ENCODE results near the gene WDR59. TPM values are rescaled to one million over a fixed set of nuclear protein-coding genes. Genes with fewer than 3 reads are reported as not detected.

WDR59 gene
- polyA plus RNA-seq, 1 of the 3 experiments (the other 2 are of a cell fraction): 48.2 TPM

DNA sequence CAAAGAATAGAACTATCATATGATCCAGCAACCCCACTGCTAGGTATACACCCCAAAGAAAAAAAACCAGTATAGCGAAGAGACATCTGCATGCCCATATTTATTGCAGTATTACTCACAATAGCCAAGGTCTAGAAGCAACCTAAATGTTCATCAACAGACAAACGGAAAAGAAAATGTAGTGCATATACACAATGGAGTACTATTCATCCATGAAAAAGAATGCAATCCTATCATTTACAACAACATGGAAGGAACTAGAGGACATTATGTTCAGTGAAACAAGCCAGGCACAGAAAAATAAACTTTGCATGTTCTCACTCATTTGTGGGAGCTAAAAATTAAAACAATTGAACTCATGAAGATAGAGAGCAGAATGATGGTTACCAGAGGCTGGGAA is 55.3 kb downstream of the WDR59 start (continued):
- TF ChIP-seq, protein P1, sequence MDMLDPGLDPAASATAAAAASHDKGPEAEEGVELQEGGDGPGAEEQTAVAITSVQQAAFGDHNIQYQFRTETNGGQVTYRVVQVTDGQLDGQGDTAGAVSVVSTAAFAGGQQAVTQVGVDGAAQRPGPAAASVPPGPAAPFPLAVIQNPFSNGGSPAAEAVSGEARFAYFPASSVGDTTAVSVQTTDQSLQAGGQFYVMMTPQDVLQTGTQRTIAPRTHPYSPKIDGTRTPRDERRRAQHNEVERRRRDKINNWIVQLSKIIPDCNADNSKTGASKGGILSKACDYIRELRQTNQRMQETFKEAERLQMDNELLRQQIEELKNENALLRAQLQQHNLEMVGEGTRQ (IDR thresholded peaks at IDR 0.05; ENCODE audit: borderline replicate concordance, low read depth, low read length): no peak

DNA sequence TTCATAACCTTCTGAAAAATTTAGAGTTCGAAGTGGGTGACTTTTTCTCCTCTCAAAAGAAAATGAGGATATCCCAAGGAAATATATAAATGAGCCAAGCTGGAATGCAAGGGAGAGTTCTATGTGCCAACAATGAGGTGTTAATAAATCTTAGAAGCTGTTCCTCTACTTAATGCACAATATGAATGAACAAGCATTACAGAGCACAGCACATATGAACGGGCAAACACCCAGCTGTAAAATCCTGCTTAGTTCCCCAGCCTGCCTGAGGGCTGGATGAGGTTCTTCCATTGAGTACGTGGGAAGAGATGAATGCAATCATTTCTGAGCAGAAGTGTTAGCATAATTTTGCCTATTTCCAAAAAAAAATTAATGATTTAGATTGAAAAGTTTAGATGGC is 58.1 kb downstream of the WDR59 start:
- no peak for TF ChIP-seq EP300 (IDR thresholded peaks at IDR 0.05; ENCODE audit: borderline replicate concordance in 1 of 2, low read depth in 1 of 2, low read length in 1 of 2)
- TF ChIP-seq, protein P2, sequence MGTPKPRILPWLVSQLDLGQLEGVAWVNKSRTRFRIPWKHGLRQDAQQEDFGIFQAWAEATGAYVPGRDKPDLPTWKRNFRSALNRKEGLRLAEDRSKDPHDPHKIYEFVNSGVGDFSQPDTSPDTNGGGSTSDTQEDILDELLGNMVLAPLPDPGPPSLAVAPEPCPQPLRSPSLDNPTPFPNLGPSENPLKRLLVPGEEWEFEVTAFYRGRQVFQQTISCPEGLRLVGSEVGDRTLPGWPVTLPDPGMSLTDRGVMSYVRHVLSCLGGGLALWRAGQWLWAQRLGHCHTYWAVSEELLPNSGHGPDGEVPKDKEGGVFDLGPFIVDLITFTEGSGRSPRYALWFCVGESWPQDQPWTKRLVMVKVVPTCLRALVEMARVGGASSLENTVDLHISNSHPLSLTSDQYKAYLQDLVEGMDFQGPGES (IDR thresholded peaks at IDR 0.05; ENCODE audit: low read depth, low read length): no peak
- TF ChIP-seq RFX5 (IDR thresholded peaks at IDR 0.05; ENCODE audit: low read length): no peak
- TF ChIP-seq, protein P3, sequence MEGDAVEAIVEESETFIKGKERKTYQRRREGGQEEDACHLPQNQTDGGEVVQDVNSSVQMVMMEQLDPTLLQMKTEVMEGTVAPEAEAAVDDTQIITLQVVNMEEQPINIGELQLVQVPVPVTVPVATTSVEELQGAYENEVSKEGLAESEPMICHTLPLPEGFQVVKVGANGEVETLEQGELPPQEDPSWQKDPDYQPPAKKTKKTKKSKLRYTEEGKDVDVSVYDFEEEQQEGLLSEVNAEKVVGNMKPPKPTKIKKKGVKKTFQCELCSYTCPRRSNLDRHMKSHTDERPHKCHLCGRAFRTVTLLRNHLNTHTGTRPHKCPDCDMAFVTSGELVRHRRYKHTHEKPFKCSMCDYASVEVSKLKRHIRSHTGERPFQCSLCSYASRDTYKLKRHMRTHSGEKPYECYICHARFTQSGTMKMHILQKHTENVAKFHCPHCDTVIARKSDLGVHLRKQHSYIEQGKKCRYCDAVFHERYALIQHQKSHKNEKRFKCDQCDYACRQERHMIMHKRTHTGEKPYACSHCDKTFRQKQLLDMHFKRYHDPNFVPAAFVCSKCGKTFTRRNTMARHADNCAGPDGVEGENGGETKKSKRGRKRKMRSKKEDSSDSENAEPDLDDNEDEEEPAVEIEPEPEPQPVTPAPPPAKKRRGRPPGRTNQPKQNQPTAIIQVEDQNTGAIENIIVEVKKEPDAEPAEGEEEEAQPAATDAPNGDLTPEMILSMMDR (IDR thresholded peaks at IDR 0.05): no peak
- no peak for TF ChIP-seq RXRA (IDR thresholded peaks at IDR 0.05; ENCODE audit: borderline replicate concordance, low read depth)
- no peak for TF ChIP-seq TAF1 (IDR thresholded peaks at IDR 0.05; ENCODE audit: borderline replicate concordance, low read depth, low read length)
- TF ChIP-seq TEAD4 (IDR thresholded peaks at IDR 0.05; ENCODE audit: borderline replicate concordance, insufficient read depth): no peak
- no peak for TF ChIP-seq RAD21 (IDR thresholded peaks at IDR 0.05; ENCODE audit: low read length)
- no peak for TF ChIP-seq GATA2 (CRISPR knock-in tag; IDR thresholded peaks at IDR 0.05)
- TF ChIP-seq, protein P4, sequence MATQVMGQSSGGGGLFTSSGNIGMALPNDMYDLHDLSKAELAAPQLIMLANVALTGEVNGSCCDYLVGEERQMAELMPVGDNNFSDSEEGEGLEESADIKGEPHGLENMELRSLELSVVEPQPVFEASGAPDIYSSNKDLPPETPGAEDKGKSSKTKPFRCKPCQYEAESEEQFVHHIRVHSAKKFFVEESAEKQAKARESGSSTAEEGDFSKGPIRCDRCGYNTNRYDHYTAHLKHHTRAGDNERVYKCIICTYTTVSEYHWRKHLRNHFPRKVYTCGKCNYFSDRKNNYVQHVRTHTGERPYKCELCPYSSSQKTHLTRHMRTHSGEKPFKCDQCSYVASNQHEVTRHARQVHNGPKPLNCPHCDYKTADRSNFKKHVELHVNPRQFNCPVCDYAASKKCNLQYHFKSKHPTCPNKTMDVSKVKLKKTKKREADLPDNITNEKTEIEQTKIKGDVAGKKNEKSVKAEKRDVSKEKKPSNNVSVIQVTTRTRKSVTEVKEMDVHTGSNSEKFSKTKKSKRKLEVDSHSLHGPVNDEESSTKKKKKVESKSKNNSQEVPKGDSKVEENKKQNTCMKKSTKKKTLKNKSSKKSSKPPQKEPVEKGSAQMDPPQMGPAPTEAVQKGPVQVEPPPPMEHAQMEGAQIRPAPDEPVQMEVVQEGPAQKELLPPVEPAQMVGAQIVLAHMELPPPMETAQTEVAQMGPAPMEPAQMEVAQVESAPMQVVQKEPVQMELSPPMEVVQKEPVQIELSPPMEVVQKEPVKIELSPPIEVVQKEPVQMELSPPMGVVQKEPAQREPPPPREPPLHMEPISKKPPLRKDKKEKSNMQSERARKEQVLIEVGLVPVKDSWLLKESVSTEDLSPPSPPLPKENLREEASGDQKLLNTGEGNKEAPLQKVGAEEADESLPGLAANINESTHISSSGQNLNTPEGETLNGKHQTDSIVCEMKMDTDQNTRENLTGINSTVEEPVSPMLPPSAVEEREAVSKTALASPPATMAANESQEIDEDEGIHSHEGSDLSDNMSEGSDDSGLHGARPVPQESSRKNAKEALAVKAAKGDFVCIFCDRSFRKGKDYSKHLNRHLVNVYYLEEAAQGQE (IDR thresholded peaks at IDR 0.05; ENCODE audit: low read depth, low read length): no peak
- TF ChIP-seq FOXJ3 (CRISPR knock-in tag; IDR thresholded peaks at IDR 0.05): no peak
- TF ChIP-seq, protein P5, sequence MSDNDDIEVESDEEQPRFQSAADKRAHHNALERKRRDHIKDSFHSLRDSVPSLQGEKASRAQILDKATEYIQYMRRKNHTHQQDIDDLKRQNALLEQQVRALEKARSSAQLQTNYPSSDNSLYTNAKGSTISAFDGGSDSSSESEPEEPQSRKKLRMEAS (IDR thresholded peaks at IDR 0.05; ENCODE audit: low read depth): no peak
- TF ChIP-seq RCOR1 (IDR thresholded peaks at IDR 0.05; ENCODE audit: low read length): no peak
- no peak for TF ChIP-seq TCF12 (IDR thresholded peaks at IDR 0.05)
- Histone ChIP-seq H3K36me3 (replicated peaks in 1 of 2; ENCODE audit: control insufficient read depth in 1 of 2, insufficient read depth in 2 of 2, low read length in 1 of 2) (peaks cover 17 to 21% of the 10 kb centered on the region in 2 experiments), H3K79me2 (ENCODE audit: insufficient read depth) (no peaks in the 10 kb centered on the region), H3F3A (replicated peaks; ENCODE audit: insufficient read depth) (no peaks in the 10 kb centered on the region), H3K9ac (no peak overlapping the region), H3K4me2 (no peak overlapping the region), H3K27ac (ENCODE audit: low read depth in 2 of 2, low read length in 1 of 2) (no peak overlapping the region), H3K9me3 (no peaks in the 10 kb centered on the region), H4K20me1 (ENCODE audit: insufficient read depth) (no peaks in the 10 kb centered on the region), H3K4me1 (ENCODE audit: control insufficient read depth in 1 of 2, insufficient read depth in 2 of 2, low read depth in 1 of 2, low read length in 1 of 2) (no peaks in the 10 kb centered on the region), H3K4me3 (ENCODE audit: low read depth in 2 of 2, low read length in 1 of 2) (no peak overlapping the region), H2AFZ (ENCODE audit: low read depth) (no peak overlapping the region), H3K9me2 (no peaks in the 10 kb centered on the region), H3K27me3 (ENCODE audit: insufficient read depth) (no peaks in the 10 kb centered on the region)
- no peak for DNase-seq
- 87% methylated on average over 3 of the region's 3 CpGs for WGBS (ENCODE audit: low lambda C conversion rate)
- ChIA-PET CTCF (no interaction called here), POLR2A (interaction anchor here (0.6 kb wide), 1 partner anchor 9 kb away, joined by 3 read pairs; no protein-coding TSS in a partner anchor)
